OCI-LY7 (cell line): ENCODE results near the gene NTM. TPM values are rescaled to one million over a fixed set of nuclear protein-coding genes. Genes with fewer than 3 reads are reported as not detected.

Experiments used
- BruUV-seq: library from RNA; stranded (reverse); fragments of 400-500 nt; replicated peaks from 2 replicates; lab custom pipeline; 2021; lab: Mats Ljungman, UMichigan
- CTCF ChIA-PET: fragments of 300-600 bp; sonication (Branson Sonifier 250); formaldehyde crosslinking; loops from one replicate; lab custom pipeline; 2022; ENCODE audit warnings: antibody characterized with exemption; ENCODE audit not compliant: unreplicated experiment; lab: Charles Lee
- POLR2A ChIA-PET: fragments of 300-600 bp; sonication (Branson Sonifier 250); formaldehyde crosslinking; loops from one replicate; lab custom pipeline; 2022; ENCODE audit warnings: antibody characterized with exemption; lab: Charles Lee
- DNase-seq: peaks from one replicate; pipeline ENCODE4 v3.0.0-alpha.2; 2015; ENCODE audit warnings: low spot score
- H2AFZ ChIP-seq: fragments of 200-600 bp; sonication (generic), shearing (Covaris generic); 2 replicates; pipeline ENCODE4 v1.6.1; 2014; ENCODE audit warnings: mild to moderate bottlenecking, antibody characterized with exemption, low read length, moderate library complexity
- H3K27ac ChIP-seq: fragments of 200-600 bp; sonication (generic); 2 replicates; pipeline ENCODE4 v1.5.1; 2014; ENCODE audit warnings: mixed run types, low read depth, mild to moderate bottlenecking, moderate library complexity, low read length, inconsistent platforms; ENCODE audit not compliant: poor library complexity, severe bottlenecking
- H3K36me3 ChIP-seq: fragments of 200-600 bp; sonication (generic); 2 replicates; pipeline ENCODE4 v1.6.1; 2014; ENCODE audit warnings: mild to moderate bottlenecking, antibody characterized with exemption, low read length, moderate library complexity, mixed read lengths; ENCODE audit not compliant: insufficient read depth
- H3K4me1 ChIP-seq: fragments of 200-600 bp; sonication (generic); 2 replicates; pipeline ENCODE4 v1.5.1; 2014; ENCODE audit warnings: mild to moderate bottlenecking, low read length; ENCODE audit not compliant: insufficient read depth, poor library complexity, severe bottlenecking
- H3K4me2 ChIP-seq: fragments of 200-600 bp; sonication (generic); 2 replicates; pipeline ENCODE4 v1.6.1; 2014; ENCODE audit warnings: mild to moderate bottlenecking, low read length
- H3K4me3 ChIP-seq: fragments of 200-600 bp; sonication (generic); 2 replicates; pipeline ENCODE4 v1.5.1; 2014; ENCODE audit warnings: mild to moderate bottlenecking, low read depth, low read length; ENCODE audit not compliant: poor library complexity, severe bottlenecking
- H3K79me2 ChIP-seq: fragments of 200-600 bp; sonication (generic); 2 replicates; pipeline ENCODE4 v1.6.1; 2016; ENCODE audit warnings: low read depth, mild to moderate bottlenecking, low read length, moderate library complexity, mixed read lengths; ENCODE audit not compliant: insufficient read depth
- H3K9me2 ChIP-seq: fragments of 200-600 bp; sonication (generic); 2 replicates; pipeline ENCODE4 v1.6.1; 2016; ENCODE audit warnings: mild to moderate bottlenecking, low read length, mixed read lengths; ENCODE audit not compliant: insufficient read depth
- H3K9me3 ChIP-seq: fragments of 200-600 bp; sonication (generic); 2 replicates; pipeline ENCODE4 v1.6.1; 2014; ENCODE audit warnings: mild to moderate bottlenecking, mixed run types, low read length, mixed read lengths
- H4K20me1 ChIP-seq: fragments of 200-600 bp; sonication (generic); 2 replicates; pipeline ENCODE4 v1.6.1; 2014; ENCODE audit warnings: mild to moderate bottlenecking, antibody characterized with exemption, low read length, moderate library complexity, mixed read lengths; ENCODE audit not compliant: insufficient read depth
- EZH2phosphoT487 ChIP-seq: fragments of 200-600 bp; sonication (generic); IDR thresholded peaks from 2 replicates; pipeline ENCODE4 v1.6.1; 2018; ENCODE audit warnings: low read depth, borderline replicate concordance, mild to moderate bottlenecking, mixed run types, antibody characterized with exemption, low read length, moderate library complexity, mixed read lengths
- intact Hi-C: fragments of 100-400 bp; cut with micrococcal nuclease; formaldehyde crosslinking; loops from one replicate; pipeline ENCODE4 v1.10.0; 2022; ENCODE audit not compliant: unreplicated experiment
- total RNA-seq, 2 experiments: library from RNA; depleted of rRNA in 1 of 2; stranded (reverse); fragments of >200 nt in 1 of 2; shearing (Covaris generic) in 1 of 2; gene quantifications; 2 replicates each; pipeline ENCODE4 v1.2.3, GENCODE V29; 2014 to 2022
- TF ChIP-seq, protein P1 (sequence below): fragments of 200-600 bp; sonication (generic); conservative IDR thresholded peaks from 2 replicates; pipeline ENCODE4 v1.5.1; 2014; ENCODE audit warnings: mild to moderate bottlenecking, antibody characterized with exemption, low read length, moderate library complexity, mixed read lengths

The NTM gene
- total RNA-seq, 2 experiments from 2014 or later = not detected

DNA sequence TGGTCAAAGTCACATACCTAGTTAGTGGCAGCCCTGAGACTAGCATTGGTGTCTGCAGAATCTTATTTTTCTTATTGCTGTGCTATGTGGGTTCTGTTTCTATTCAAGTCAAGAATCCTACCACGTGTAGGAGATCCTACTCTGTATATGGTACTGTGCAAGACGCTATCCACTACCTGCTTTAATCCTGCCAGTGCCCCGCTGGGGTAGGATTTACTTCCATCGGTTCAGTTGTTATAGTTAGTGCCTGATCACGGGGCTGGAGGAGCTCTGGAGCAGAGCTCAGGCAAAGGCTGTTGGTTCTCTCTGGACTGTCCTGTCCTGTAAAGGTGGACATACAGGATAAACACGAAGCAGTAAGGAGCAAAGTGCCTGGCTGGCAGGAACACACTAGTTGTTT, 167.9 kb downstream of the NTM start:
- no peak for TF ChIP-seq EZH2phosphoT487
- TF ChIP-seq, protein P1, sequence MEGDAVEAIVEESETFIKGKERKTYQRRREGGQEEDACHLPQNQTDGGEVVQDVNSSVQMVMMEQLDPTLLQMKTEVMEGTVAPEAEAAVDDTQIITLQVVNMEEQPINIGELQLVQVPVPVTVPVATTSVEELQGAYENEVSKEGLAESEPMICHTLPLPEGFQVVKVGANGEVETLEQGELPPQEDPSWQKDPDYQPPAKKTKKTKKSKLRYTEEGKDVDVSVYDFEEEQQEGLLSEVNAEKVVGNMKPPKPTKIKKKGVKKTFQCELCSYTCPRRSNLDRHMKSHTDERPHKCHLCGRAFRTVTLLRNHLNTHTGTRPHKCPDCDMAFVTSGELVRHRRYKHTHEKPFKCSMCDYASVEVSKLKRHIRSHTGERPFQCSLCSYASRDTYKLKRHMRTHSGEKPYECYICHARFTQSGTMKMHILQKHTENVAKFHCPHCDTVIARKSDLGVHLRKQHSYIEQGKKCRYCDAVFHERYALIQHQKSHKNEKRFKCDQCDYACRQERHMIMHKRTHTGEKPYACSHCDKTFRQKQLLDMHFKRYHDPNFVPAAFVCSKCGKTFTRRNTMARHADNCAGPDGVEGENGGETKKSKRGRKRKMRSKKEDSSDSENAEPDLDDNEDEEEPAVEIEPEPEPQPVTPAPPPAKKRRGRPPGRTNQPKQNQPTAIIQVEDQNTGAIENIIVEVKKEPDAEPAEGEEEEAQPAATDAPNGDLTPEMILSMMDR = no peak
- H3K27ac ChIP-seq = no peak overlapping the region
- H3K4me1 ChIP-seq = no peaks in the 10 kb centered on the region
- no peaks in the 10 kb centered on the region for H4K20me1 ChIP-seq
- H2AFZ ChIP-seq = no peak overlapping the region
- intact Hi-C loops = no loop called here
- no peak overlapping the region for H3K4me3 ChIP-seq
- no peaks in the 10 kb centered on the region for H3K79me2 ChIP-seq
- no TSS peak for BruUV-seq
- H3K9me2 ChIP-seq = no peaks in the 10 kb centered on the region
- no peaks in the 10 kb centered on the region for H3K36me3 ChIP-seq
- POLR2A ChIA-PET = interaction anchor here (0.6 kb wide), 1 partner anchor 137 kb away, joined by 3 read pairs; no protein-coding TSS in a partner anchor
- DNase-seq = no peak
- CTCF ChIA-PET = no interaction called here
- no peaks in the 10 kb centered on the region for H3K9me3 ChIP-seq
- no peak overlapping the region for H3K4me2 ChIP-seq

DNA sequence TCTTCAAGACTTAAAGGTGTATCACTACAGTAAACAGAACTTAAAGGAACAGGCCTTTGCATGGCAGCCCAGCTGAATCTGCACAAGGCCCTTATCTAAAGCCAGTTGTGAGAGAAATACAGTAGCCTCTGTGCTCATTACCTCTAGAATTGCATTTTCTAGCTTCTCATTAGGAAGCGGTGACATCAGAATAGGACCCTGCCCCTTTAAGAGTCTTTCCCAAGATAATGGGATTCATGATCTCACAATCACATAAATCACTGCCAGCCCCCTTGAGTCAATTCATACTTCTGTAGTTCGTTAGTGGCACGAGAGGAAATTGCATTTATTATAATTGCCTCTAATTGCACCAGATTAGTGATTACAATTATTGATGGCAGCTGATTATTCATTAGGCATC, 170.3 kb downstream of the NTM start:
- BruUV-seq = no TSS peak
- H2AFZ ChIP-seq = no peak overlapping the region
- H3K9me2 ChIP-seq = no peaks in the 10 kb centered on the region

More for the DNA sequence above, 170.3 kb downstream of the NTM start:
- TF ChIP-seq, protein P1 = no peak
- TF ChIP-seq EZH2phosphoT487 = no peak
- POLR2A ChIA-PET = interaction anchor here (0.6 kb wide), 1 partner anchor 10 kb away, joined by 3 read pairs; no protein-coding TSS in a partner anchor
- Histone ChIP-seq H3K36me3 (no peaks in the 10 kb centered on the region), H3K27ac (no peak overlapping the region), H4K20me1 (no peaks in the 10 kb centered on the region), H3K4me3 (no peak overlapping the region), H3K4me1 (no peaks in the 10 kb centered on the region), H3K79me2 (no peaks in the 10 kb centered on the region), H3K9me3 (no peaks in the 10 kb centered on the region), H3K4me2 (no peak overlapping the region)
- CTCF ChIA-PET = no interaction called here
- intact Hi-C loops = no loop called here
- DNase-seq = no peak
